ENCODE data around the gene ADGRV1.
"Not testable (repeated sequence)": the region's sequence is repeated elsewhere in the genome, so short reads cannot be mapped to it uniquely, and the experiment has no call there.

The ADGRV1 gene

GRCh38 chr5:90767710-90768109 is 209.1 kb downstream of the ADGRV1 start:
- peaks cover 3% of the 10 kb centered on the region for H3K36me3 ChIP-seq (ENCODE audit: control insufficient read depth, insufficient read depth, low read length)
- H3K27me3 ChIP-seq (ENCODE audit: control insufficient read depth, insufficient read depth, low read length), result no peaks in the 10 kb centered on the region
- H3K9me3 ChIP-seq (ENCODE audit: control insufficient read depth, insufficient read depth, low read length), result no peaks in the 10 kb centered on the region
- no peaks in the 10 kb centered on the region for H3K4me1 ChIP-seq (ENCODE audit: control insufficient read depth, insufficient read depth, low read length)
- no peak overlapping the region for H3K4me3 ChIP-seq (ENCODE audit: low read depth, low read length)
- H3K9ac ChIP-seq (ENCODE audit: low read depth, low read length), result no peak overlapping the region

DNA sequence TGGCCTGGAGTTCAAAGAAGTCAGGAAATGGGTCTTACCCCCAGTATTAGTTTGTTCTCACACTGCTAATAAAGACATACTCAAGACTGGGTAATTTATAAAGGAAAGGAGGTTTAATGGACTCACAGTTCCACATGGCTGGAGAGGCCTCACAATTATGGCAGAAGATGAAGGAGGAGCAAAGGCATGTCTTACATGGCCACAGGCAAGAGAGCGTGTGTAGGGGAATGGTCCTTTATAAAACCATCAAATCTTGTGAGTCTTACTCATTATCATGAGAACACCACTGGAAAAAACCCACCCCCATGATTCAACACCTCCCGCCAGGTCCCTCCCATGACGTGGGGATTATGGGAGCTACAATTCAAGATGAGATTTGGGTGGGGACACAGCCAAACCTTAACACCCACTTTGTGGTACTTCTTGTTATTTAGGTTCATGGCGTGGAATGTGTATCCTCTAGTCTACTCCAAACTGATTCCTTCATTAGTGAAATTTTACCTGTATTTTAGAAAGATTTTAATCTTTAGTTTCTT is 211.5 kb downstream of the ADGRV1 start:
- not testable (repeated sequence) for H3K27me3 ChIP-seq (ENCODE audit: control insufficient read depth, insufficient read depth, low read length); H3K9ac ChIP-seq (ENCODE audit: low read depth, low read length); H3K36me3 ChIP-seq (ENCODE audit: control insufficient read depth, insufficient read depth, low read length); H3K9me3 ChIP-seq (ENCODE audit: control insufficient read depth, insufficient read depth, low read length); H3K4me1 ChIP-seq (ENCODE audit: control insufficient read depth, insufficient read depth, low read length); H3K4me3 ChIP-seq (ENCODE audit: low read depth, low read length)

DNA sequence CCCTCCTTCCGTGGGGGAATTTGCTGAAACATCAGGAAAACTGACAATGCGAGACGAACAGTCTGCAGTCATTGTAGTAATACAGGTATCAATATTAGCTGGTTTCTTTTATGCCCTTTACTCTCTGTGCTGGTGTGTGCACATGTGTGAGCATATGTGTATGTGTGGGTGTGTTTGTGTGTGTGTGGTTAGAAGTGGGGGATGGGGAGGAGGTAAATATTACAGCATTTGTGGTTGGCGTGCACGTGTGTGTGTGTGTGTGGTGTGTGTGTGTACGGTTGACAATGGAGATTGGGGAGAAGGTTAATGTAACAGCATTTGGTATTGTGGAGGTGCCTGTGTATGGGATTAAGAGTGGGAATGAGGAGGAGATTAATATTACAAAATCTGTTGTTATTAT is 219.4 kb downstream of the ADGRV1 start:
- Histone ChIP-seq H3K4me3 (ENCODE audit: low read depth, low read length) (no peak overlapping the region), H3K36me3 (ENCODE audit: control insufficient read depth, insufficient read depth, low read length) (no peaks in the 10 kb centered on the region), H3K9ac (ENCODE audit: low read depth, low read length) (no peak overlapping the region), H3K9me3 (ENCODE audit: control insufficient read depth, insufficient read depth, low read length) (no peaks in the 10 kb centered on the region), H3K4me1 (ENCODE audit: control insufficient read depth, insufficient read depth, low read length) (no peaks in the 10 kb centered on the region), H3K27me3 (ENCODE audit: control insufficient read depth, insufficient read depth, low read length) (no peaks in the 10 kb centered on the region)

- no peak overlapping the region for H3K4me3 ChIP-seq (ENCODE audit: low read depth, low read length)
- no peaks in the 10 kb centered on the region for H3K9me3 ChIP-seq (ENCODE audit: control insufficient read depth, insufficient read depth, low read length)
- H3K9ac ChIP-seq (ENCODE audit: low read depth, low read length), result no peak overlapping the region
- no peaks in the 10 kb centered on the region for H3K4me1 ChIP-seq (ENCODE audit: control insufficient read depth, insufficient read depth, low read length)
- H3K27me3 ChIP-seq (ENCODE audit: control insufficient read depth, insufficient read depth, low read length), result no peaks in the 10 kb centered on the region
- H3K36me3 ChIP-seq (ENCODE audit: control insufficient read depth, insufficient read depth, low read length), result no peaks in the 10 kb centered on the region
These were observed 225.1 kb downstream of the ADGRV1 start for GRCh38 chr5:90783460-90784333.

DNA sequence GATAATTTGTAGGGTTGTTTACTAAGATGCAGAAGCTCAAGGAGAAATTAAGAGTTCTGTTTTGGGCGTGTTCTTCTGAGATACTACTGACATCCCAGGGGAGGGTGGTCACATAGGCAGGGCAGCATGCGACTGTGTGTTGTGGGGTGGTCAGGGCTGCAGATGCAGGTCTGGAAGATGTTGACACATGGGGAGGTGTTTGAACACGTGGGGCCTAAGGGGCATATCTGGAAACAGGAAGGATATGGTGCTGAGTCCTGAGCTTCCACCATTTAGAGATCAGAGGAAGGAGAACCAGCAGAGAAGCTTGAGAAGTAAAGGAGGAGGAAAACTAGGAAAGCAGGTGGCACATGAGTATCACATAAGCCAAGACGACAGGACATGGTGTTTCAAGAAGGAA is 228.2 kb downstream of the ADGRV1 start:
- Histone ChIP-seq H3K4me3 (ENCODE audit: low read depth, low read length) (no peak overlapping the region), H3K9ac (ENCODE audit: low read depth, low read length) (no peak overlapping the region), H3K36me3 (ENCODE audit: control insufficient read depth, insufficient read depth, low read length) (no peaks in the 10 kb centered on the region), H3K4me1 (ENCODE audit: control insufficient read depth, insufficient read depth, low read length) (no peaks in the 10 kb centered on the region), H3K27me3 (ENCODE audit: control insufficient read depth, insufficient read depth, low read length) (no peaks in the 10 kb centered on the region), H3K9me3 (ENCODE audit: control insufficient read depth, insufficient read depth, low read length) (no peaks in the 10 kb centered on the region)

- no peaks in the 10 kb centered on the region for H3K27me3 ChIP-seq (ENCODE audit: control insufficient read depth, insufficient read depth, low read length)
- no peaks in the 10 kb centered on the region for H3K9me3 ChIP-seq (ENCODE audit: control insufficient read depth, insufficient read depth, low read length)
- peaks cover 5% of the 10 kb centered on the region for H3K36me3 ChIP-seq (ENCODE audit: control insufficient read depth, insufficient read depth, low read length)
- H3K9ac ChIP-seq (ENCODE audit: low read depth, low read length), result no peak overlapping the region
- no peaks in the 10 kb centered on the region for H3K4me1 ChIP-seq (ENCODE audit: control insufficient read depth, insufficient read depth, low read length)
- no peak overlapping the region for H3K4me3 ChIP-seq (ENCODE audit: low read depth, low read length)
These were observed 234.1 kb downstream of the ADGRV1 start for GRCh38 chr5:90792725-90793124.

DNA sequence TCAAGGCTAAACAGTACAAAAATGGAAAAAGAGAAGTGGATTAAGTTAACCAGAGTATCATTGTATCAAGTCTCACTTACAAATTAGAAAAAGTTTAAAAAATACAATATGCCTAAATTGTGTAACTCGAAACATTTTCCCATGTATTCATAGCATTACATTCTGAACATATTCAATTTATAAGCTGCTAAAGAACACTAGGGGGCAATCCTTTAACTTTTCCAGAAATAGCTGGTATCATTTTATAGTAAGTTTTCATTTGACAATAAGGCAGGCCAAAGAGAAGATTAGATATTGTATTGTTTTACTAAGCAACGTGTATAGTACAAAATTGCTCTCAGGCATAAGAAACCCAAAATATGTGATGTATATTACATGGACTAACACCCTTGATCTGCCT is 234.6 kb downstream of the ADGRV1 start:
- no peak overlapping the region for H3K9ac ChIP-seq (ENCODE audit: low read depth, low read length)
- H3K9me3 ChIP-seq (ENCODE audit: control insufficient read depth, insufficient read depth, low read length), result no peaks in the 10 kb centered on the region
- H3K4me3 ChIP-seq (ENCODE audit: low read depth, low read length), result no peak overlapping the region
- no peaks in the 10 kb centered on the region for H3K4me1 ChIP-seq (ENCODE audit: control insufficient read depth, insufficient read depth, low read length)
- H3K36me3 ChIP-seq (ENCODE audit: control insufficient read depth, insufficient read depth, low read length), result peaks cover 5% of the 10 kb centered on the region
- H3K27me3 ChIP-seq (ENCODE audit: control insufficient read depth, insufficient read depth, low read length), result no peaks in the 10 kb centered on the region

DNA sequence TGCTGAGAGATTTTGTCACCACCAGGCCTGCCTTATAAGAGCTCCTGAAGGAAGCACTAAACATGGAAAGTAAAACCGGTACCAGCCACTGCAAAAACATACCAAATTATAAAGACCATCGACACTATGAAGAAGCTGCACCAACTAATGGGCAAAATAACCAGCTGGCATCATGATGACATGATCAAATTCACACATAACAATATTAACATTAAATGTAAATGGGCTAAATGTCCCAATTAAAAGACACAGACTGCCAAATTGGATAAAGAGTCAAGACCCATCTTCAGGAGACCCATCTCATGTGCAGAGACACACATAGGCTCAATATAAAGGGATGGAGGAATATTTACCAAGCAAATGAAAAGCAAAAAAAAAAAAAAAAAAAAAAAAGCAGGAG is 238.3 kb downstream of the ADGRV1 start:
- H3K36me3 ChIP-seq (ENCODE audit: control insufficient read depth, insufficient read depth, low read length); H3K27me3 ChIP-seq (ENCODE audit: control insufficient read depth, insufficient read depth, low read length); H3K4me1 ChIP-seq (ENCODE audit: control insufficient read depth, insufficient read depth, low read length); H3K4me3 ChIP-seq (ENCODE audit: low read depth, low read length); H3K9ac ChIP-seq (ENCODE audit: low read depth, low read length); H3K9me3 ChIP-seq (ENCODE audit: control insufficient read depth, insufficient read depth, low read length): not testable (repeated sequence)

DNA sequence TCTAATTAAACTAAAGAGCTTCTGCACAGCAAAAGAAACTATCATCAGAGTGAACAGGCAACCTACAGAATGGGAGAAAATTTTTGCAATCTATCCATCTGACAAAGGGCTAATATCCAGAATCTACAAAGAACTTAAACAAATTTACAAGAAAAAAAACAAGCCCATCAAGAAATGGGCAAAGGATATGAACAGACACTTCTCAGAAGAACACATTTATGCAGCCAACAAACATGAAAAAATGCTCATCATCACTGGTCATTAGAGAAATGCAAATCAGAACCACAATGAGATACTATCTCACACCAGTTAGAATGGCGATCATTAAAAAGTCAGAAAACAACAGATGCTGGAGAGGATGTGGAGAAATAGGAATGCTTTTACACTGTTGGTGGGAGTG is 241.5 kb downstream of the ADGRV1 start:
- H3K9me3 ChIP-seq (ENCODE audit: control insufficient read depth, insufficient read depth, low read length); H3K4me1 ChIP-seq (ENCODE audit: control insufficient read depth, insufficient read depth, low read length); H3K9ac ChIP-seq (ENCODE audit: low read depth, low read length); H3K36me3 ChIP-seq (ENCODE audit: control insufficient read depth, insufficient read depth, low read length); H3K4me3 ChIP-seq (ENCODE audit: low read depth, low read length); H3K27me3 ChIP-seq (ENCODE audit: control insufficient read depth, insufficient read depth, low read length): not testable (repeated sequence)

GRCh38 chr5:90800515-90800914 is 241.9 kb downstream of the ADGRV1 start:
- H3K9ac ChIP-seq (ENCODE audit: low read depth, low read length), result not testable (repeated sequence)

GRCh38 chr5:90802474-90803317 is 244.1 kb downstream of the ADGRV1 start:
- peaks cover 3% of the 10 kb centered on the region for H3K9me3 ChIP-seq (ENCODE audit: control insufficient read depth, insufficient read depth, low read length)
- H3K9ac ChIP-seq (ENCODE audit: low read depth, low read length), result no peak overlapping the region
- H3K4me1 ChIP-seq (ENCODE audit: control insufficient read depth, insufficient read depth, low read length), result no peaks in the 10 kb centered on the region
- H3K36me3 ChIP-seq (ENCODE audit: control insufficient read depth, insufficient read depth, low read length), result no peaks in the 10 kb centered on the region
- no peak overlapping the region for H3K4me3 ChIP-seq (ENCODE audit: low read depth, low read length)
- no peaks in the 10 kb centered on the region for H3K27me3 ChIP-seq (ENCODE audit: control insufficient read depth, insufficient read depth, low read length)

More at GRCh38 chr5:90800515-90800914, 241.9 kb downstream of the ADGRV1 start:
- not testable (repeated sequence) for H3K36me3 ChIP-seq (ENCODE audit: control insufficient read depth, insufficient read depth, low read length); H3K9me3 ChIP-seq (ENCODE audit: control insufficient read depth, insufficient read depth, low read length); H3K4me1 ChIP-seq (ENCODE audit: control insufficient read depth, insufficient read depth, low read length); H3K4me3 ChIP-seq (ENCODE audit: low read depth, low read length); H3K27me3 ChIP-seq (ENCODE audit: control insufficient read depth, insufficient read depth, low read length)

DNA sequence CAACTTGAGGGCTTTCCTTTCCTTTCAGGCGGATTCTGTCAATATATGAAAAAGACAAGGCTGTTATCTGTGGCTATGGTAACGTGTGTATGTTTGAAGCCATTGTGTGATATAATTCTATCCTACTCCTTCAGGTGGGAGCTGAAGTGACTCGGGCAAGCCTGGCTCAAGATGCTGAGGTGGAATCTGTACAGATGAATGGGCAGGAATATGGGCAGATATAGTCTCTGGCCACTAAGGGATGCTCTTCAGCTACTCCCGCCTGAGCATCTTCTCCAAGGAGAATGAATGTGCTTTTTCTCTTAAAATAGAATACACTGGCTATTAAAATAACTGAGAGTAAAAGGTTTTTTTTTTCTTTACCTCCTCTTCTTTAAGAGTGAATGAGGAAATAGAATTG is 244.8 kb downstream of the ADGRV1 start:
- Histone ChIP-seq H3K9me3 (ENCODE audit: control insufficient read depth, insufficient read depth, low read length) (peaks cover 1% of the 10 kb centered on the region), H3K9ac (ENCODE audit: low read depth, low read length) (no peak overlapping the region), H3K36me3 (ENCODE audit: control insufficient read depth, insufficient read depth, low read length) (no peaks in the 10 kb centered on the region), H3K4me1 (ENCODE audit: control insufficient read depth, insufficient read depth, low read length) (no peaks in the 10 kb centered on the region), H3K27me3 (ENCODE audit: control insufficient read depth, insufficient read depth, low read length) (no peaks in the 10 kb centered on the region), H3K4me3 (ENCODE audit: low read depth, low read length) (no peak overlapping the region)

Data from iPS-15b (cell line).